ENCODE data around the gene IGSF9.

GRCh38 chr1:159958719-159959380, 13.4 kb upstream of the IGSF9 start:
- TF ChIP-seq CTCF (conservative IDR thresholded peaks at IDR 0.05; ENCODE audit: low read length), result no peak
- TF ChIP-seq EZH2phosphoT487 (IDR thresholded peaks at IDR 0.05; ENCODE audit: borderline replicate concordance), result no peak
